Astrocyte of the spinal cord (primary cell): Measurements from ENCODE around the gene GADD45GIP1.
"Not testable (repeated sequence)": the region's sequence is repeated elsewhere in the genome, so short reads cannot be mapped to it uniquely, and the experiment has no call there.

Experiments used
- DNase-seq: peaks from one replicate; pipeline ENCODE4 v3.0.0; 2011; ENCODE audit warnings: low read depth, low spot score
- H3K4me3 ChIP-seq: 2 replicates; pipeline ENCODE4 v1.5.1; 2011; ENCODE audit warnings: low read depth, mild to moderate bottlenecking, low read length, moderate library complexity
- in situ Hi-C: cut with HindIII; loops from 2 replicates; pipeline ENCODE4 v1.10.0; 2017; ENCODE audit warnings: low sequenced_read_pairs
- TF ChIP-seq, protein P1 (sequence below): IDR thresholded peaks from 2 replicates; pipeline ENCODE4 v1.5.1; 2012; ENCODE audit warnings: low read depth, mild to moderate bottlenecking, low read length, inconsistent platforms

GADD45GIP1 gene

DNA sequence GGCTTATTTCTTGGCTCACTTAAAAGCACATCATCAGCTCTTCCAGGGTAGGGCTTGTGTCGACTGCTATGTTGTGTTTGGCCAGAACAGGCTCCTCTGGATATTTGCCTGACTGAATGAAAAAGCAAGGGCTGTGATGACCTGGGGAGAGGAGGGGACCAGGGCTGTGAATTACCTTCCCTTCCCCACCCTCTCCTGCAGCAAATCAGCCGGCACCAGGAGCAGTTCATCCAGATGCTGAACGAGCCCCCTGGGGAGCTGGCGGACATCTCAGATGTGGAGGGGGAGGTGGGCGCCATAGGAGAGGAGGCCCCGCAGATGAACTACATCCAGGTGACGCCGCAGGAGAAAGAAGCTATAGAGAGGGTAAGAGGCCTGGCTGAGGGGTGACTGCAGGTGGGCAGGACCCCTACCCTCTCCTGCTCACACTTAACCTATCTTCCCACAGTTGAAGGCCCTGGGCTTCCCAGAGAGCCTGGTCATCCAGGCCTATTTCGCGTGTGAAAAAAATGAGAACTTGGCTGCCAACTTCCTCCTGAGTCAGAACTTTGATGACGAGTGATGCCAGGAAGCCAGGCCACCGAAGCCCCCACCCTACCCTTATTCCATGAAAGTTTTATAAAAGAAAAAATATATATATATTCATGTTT lies 4.4 kb downstream of the GADD45GIP1 start:
- TF ChIP-seq, protein P1, sequence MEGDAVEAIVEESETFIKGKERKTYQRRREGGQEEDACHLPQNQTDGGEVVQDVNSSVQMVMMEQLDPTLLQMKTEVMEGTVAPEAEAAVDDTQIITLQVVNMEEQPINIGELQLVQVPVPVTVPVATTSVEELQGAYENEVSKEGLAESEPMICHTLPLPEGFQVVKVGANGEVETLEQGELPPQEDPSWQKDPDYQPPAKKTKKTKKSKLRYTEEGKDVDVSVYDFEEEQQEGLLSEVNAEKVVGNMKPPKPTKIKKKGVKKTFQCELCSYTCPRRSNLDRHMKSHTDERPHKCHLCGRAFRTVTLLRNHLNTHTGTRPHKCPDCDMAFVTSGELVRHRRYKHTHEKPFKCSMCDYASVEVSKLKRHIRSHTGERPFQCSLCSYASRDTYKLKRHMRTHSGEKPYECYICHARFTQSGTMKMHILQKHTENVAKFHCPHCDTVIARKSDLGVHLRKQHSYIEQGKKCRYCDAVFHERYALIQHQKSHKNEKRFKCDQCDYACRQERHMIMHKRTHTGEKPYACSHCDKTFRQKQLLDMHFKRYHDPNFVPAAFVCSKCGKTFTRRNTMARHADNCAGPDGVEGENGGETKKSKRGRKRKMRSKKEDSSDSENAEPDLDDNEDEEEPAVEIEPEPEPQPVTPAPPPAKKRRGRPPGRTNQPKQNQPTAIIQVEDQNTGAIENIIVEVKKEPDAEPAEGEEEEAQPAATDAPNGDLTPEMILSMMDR = no peak
- in situ Hi-C loops = no loop called here
- peak; percentile 88 for DNase-seq
- no peak overlapping the region for H3K4me3 ChIP-seq

DNA sequence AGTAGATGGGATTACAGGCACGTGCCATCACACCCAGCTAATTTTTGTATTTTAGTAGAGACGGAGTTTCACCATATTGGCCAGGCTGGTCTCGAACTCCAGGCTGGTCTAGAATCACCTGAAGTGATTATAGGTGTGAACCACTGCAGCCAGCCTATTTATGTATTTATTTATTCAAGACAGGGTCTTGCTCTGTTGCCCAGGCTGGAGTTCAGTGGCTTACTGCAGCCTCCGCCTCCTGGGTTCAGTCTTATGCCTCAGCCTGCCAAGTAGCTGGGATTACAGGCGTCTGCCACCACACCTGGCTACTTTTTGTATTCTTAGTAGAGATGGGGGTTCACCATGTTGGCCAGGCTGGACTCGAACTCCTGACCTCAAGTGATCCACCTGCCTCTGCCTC lies 5.0 kb downstream of the GADD45GIP1 start:
- H3K4me3 ChIP-seq, in situ Hi-C loops, DNase-seq: not testable (repeated sequence)

DNA sequence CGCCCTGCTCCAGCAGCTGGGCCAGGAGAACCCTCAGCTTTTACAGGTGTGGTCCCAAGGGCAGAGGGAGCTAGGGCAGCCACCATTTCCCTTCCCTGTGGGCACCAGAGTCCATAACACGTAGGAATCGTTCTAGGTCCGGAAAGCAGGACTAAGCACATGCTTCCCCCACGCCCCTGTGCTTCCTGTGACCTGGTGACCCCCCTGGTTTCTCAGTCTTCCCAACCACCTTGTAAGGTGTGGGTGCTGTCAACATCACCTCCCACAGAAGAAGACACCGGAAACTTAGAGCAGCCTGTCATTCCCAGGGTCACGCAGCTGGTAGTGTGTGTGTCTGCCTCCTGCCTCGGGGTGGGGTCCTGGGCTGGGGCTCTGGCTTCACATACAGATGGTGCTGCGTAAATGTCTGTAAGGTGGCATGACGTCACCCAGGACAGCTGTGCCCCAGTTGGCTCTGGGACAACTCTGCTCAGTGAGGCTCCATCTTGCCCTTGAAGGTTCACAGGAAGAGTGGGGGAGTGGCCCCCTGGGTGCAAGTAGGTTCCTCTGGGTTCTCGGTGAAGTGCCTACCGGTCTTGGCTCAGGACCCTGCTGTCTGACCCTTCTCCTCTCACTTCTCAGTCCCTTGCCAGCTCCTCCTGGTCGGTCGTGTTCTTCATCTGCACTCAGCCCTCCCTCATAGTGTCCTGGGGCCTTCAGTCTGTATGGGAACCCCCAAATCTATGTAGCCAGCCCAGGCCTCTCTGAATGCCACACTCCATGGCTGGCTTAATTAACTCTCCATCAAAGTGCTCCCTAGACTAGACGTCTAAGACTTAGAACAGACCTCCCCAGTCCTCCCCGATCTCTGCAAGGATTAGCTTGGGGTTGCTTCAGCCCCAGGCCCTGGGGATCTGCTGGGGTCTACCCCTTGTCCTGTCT lies 7.4 kb downstream of the GADD45GIP1 start:
- TF ChIP-seq, protein P1 = no peak
- H3K4me3 ChIP-seq = no peak overlapping the region
- no peak for DNase-seq
- in situ Hi-C loops = no loop called here

DNA sequence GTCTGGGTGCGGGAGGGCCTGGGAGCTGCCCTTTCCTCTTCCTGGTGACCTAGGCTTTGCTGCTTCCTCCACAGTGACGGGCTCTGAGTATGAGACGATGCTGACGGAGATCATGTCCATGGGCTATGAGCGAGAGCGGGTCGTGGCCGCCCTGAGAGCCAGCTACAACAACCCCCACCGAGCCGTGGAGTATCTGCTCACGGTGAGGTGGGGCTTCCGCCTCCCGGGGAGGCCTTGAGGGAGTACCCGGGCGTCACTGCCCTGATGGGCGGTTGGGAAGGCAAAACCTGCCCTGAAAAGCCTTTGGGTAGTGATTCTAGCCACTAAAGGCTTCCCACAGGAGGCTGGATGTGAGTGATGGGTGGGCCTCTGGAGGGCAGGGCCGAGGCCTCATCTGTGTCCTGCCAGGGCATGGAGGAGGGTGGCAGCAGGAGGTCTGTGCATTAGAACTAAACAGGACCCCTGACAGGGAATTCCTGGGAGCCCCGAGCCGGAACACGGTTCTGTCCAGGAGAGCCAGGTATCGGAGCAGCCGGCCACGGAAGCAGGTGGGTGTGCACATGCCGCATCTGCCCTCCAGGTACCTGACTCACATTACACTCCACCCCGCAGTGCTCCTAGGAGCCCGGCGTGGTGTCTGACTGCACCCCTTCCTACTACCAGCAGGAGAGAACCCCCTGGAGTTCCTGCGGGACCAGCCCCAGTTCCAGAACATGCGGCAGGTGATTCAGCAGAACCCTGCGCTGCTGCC lies 8.2 kb downstream of the GADD45GIP1 start:
- no peak for DNase-seq
- no peak overlapping the region for H3K4me3 ChIP-seq
- in situ Hi-C loops = no loop called here
- TF ChIP-seq, protein P1 = no peak

DNA sequence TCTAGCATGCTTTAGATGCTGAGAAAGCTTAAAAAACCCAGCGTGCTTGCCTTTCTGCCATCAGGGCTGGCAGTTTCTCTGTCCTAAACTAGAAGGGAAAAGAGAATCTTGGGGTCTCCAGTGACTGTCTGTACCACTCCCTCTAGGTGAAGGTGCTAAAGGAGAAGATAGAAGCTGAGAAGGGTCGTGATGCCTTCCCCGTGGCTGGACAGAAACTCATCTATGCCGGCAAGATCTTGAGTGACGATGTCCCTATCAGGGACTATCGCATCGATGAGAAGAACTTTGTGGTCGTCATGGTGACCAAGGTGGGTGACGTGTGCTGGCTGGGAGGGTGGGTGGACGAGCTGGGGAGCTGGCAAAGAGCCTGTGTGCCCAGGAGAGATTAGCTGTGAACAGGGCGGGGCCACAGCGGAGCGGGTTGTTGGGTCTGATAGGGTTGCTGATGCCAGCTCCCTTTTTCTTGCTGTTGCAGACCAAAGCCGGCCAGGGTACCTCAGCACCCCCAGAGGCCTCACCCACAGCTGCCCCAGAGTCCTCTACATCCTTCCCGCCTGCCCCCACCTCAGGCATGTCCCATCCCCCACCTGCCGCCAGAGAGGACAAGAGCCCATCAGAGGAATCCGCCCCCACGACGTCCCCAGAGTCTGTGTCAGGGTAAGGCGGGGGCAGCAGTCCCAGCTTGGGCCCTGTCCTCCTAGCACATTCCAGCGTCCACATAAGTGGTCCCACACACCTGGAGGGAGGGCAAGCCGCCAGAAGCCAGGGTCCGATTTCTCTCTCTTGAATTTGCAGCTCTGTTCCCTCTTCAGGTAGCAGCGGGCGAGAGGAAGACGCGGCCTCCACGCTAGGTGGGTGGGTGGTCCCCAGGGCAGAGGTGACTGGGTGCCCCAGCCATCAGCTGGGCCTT lies 9.1 kb downstream of the GADD45GIP1 start:
- no peak for DNase-seq
- in situ Hi-C loops = no loop called here
- H3K4me3 ChIP-seq = no peak overlapping the region
- TF ChIP-seq, protein P1 = no peak

DNA sequence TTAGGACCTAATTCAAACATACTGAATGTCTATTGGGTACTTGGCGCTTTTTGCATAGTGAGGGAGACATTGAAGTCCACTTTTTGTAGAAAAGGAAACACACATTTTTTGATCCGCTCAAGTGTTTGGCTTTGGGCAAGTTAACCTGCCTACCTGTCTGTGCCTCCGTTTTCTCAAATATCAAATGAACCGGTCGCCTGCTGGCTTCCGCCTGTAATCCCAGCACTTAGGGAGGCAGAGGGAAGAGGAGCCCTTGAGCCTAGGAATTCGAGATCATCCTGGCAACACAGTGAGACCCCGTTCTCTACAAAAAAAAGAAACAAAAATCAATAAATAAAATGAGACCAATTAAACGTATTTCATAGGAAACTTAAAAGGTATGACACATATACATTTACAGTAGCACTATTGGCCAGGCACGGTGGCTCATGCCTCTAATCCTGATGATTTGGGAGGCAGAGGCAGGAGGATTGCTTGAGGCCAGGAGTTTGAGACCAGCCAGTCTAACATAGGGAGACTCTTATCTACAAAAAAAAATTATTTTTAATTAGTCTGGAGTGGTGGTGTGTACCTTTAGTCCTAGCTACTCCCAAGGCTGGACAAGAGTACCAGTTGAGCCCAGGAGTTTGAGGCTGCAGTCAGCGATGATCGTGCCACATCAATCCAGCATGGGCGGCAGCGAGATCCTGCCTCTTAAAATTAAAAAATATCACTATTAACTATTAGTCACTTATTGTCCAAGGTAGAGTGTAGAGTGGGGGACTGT lies 10.1 kb downstream of the GADD45GIP1 start:
- in situ Hi-C loops = no loop called here
- TF ChIP-seq, protein P1 = no peak
- peak overlapping the region; percentile 56 for H3K4me3 ChIP-seq
- DNase-seq = no peak
